NCI-H1417 treated with DMSO at 0.1 percent for 48 hours (cell line): ENCODE measurements around the gene EFEMP1.

Experiments used
- DNase-seq: peaks from one replicate; lab custom pipeline; 2025; lab: John Stamatoyannopoulos, UW

Gene EFEMP1

DNA sequence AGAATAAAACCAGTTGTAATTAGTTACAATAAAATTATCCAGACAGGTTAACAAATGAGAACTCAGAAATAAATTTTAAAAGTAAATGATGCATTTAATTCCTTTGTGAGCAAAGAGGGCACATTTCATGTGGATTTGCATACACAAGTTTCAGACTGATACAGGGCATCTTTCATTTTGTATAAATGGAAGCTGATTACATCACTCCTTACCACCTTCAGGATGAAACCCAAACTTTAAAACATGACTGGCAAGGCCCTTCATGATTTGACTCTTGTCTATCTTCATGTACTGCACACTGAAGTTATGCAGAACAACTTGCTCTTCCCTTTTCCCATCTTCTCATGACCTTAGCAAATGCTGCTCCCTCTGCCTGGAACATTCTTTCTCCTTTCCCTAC, 26.9 kb downstream of the EFEMP1 start:
- DNase-seq = no peak

- no peak for DNase-seq
Measured at GRCh38 chr2:55894720-55895119, 28.9 kb downstream of the EFEMP1 start.

DNA sequence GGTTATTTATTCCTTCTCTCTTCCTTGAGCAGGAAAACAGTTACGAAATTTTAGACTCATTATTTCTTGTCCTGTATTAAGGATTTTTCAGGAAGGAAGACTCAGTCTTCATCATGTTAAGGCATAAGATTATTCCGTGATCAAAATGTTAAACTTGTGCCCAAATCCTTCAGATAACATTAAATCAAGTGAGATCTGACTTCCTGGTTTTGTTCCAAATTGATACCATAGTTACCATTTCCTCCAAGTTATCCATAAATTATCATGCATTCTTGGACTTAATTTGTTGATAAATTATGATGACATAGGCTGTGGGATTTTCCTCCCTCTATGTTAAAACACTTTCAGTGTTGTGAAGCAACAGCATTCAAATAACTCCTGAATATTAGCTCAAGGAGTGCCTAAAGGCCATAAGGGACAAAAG, 31.9 kb downstream of the EFEMP1 start:
- DNase-seq = no peak

DNA sequence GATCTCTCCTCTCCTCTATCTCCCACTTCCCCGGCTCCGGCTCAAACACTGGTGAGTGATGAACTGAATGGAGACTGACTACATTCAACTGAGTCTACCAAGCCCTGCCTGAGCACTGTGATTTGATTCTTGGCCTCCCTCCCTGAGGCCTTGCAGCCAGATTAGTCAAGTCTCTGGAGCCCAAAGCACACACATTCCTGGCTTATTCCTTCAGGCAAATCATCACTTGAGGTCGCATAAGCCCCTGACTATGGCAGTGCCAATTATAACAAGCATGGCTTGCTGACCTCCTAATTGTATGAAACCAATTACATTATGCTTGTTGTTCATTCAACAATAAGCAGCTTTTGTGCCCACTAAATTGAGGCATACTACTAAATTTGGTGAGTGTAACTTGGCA, 34.6 kb downstream of the EFEMP1 start:
- no peak for DNase-seq

DNA sequence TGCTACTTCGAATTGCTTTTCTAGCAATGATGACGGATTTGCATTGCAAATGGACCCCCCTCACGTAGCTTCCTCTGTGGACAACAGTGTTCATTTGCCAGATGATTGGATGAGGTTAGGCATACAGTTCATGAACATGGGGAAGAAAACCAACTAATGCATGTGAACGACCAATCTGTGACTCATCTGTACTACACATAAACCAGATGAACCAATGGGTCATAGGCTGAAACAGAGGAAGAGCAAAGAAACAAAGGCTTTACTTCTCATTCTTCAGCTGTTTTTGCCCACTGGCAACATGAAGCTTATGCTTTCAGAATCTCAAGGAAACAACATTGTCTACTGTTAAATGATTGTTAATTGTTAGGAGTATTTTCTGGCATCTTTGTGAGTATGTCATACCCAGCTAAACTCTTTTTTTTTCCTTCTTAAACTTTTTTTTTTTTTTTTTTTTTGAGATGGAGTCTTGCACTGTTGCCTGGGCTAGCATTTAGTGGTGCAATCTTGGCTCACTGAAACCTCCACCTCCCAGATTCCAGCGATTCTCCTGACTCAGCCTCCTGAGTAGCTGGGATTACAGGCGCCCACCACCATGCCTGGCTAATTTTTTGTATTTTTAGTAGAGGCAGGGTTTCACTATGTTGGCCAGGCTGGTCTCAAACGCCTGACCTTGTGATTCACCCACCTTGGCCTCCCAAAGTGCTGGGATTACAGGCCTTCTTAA, 35.5 kb downstream of the EFEMP1 start:
- no peak for DNase-seq

- DNase-seq = no peak
Measured at GRCh38 chr2:55887351-55887750, 36.2 kb downstream of the EFEMP1 start.

- no peak for DNase-seq
Measured at GRCh38 chr2:55885944-55886281, 37.7 kb downstream of the EFEMP1 start.

GRCh38 chr2:55885127-55885943, 38.2 kb downstream of the EFEMP1 start:
- DNase-seq = no peak

DNA sequence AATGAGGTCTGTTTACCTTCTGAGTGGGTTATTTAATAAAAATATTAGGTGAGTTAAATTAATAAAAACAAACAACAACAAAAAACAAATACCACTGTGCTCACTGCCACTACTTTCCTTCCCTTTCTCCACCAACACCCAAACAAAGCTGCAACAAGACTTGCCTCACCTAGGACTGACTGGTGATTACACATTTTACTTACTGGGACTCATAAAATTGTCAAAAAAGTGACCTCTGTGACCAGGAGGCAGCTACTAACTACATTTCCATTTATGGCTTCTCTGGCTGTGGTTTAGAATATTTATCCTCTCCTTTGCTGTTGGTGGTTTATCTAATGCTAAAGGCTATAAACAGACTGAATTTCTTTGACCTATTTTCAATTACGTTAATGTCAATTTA, 39.8 kb downstream of the EFEMP1 start:
- no peak for DNase-seq

GRCh38 chr2:55883357-55883756, 40.2 kb downstream of the EFEMP1 start:
- DNase-seq = no peak

- DNase-seq = no peak
Measured at GRCh38 chr2:55882954-55883353, 40.6 kb downstream of the EFEMP1 start.

DNA sequence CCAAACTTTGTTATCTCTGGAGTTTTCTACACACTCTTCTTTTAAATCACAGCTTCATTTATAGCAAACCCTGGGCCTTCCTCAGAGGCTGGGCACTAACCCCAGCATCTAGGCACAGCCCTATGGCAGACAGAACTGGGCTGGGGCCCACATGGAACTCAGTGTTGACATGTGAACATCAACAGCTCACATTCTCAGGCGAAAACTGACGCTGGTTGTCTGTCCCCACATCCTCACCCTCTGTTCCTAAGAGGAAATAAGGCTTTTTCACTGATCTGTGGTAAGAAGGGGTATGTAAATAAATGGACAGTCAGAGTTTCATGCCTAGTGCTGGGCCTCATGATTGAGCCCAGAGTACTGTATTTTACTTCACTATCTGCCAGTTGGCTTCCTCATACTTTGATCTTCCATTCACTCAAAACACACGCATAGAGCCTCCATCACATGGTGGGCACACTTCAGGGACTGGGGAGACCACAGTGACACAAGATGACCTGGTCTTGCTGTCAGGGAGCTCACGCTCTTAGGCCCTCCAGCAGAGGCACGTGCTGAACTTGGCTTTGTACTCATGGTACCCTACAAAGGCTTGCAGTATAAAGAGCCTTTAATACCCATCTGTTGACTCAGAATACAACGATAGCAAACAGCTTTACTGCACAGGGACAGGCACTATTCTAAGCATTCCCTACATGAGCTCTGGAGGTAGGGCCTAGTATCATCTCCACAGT, 43.0 kb downstream of the EFEMP1 start:
- DNase-seq = no peak

DNA sequence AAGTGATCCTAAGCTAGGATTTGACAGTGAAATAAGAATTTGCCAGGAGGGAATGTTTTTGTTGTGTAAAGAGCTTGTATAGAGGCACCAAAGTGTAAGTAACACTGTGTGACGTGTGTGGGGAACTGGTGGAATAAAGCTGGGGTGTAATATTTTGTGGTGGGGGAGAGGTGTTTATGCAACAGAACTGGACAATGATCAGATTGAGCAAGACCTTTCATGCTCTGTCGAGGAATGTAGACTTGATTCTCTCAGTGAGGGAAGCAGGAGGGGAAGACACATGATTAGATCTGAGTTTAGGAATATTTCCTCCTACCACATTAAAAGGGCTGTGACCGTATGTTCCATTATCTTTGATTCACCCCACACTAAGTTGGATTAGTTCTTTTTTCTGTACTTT, 43.6 kb downstream of the EFEMP1 start:
- DNase-seq = no peak

GRCh38 chr2:55877087-55877436, 46.5 kb downstream of the EFEMP1 start:
- no peak for DNase-seq

GRCh38 chr2:55876429-55877086, 47.0 kb downstream of the EFEMP1 start:
- no peak for DNase-seq

DNA sequence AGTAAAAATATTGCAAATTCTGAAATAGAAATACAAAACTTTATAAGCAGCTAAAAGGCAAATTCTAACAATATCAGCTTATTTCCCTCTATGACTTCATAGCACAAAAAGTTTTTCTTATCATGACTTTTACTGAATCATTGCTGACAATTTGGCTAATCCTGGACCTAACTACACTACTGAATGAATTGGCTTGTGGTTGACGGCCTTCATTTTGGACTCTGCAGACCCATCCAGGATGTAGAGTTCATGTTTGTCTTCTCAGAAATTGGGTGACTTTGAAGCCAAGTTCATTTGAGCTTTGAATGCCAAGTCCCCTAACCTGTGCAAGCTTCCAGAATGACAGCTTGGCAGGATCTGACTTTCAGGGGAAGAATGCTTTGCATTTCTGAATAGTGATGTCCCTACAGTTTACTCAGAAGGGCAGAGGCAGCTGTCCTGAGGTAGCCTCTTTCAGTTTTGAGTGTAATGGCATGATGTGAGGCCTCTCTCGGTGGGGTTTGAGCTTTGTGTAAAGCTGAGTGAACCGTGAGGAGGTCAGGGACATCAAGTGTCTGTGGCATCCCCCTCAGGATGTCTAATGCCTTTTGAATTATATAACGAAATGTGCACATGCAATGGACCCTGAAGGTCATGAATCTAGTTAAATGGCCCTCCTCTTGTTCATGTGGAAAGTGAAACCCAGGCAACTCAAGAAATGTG, 48.0 kb downstream of the EFEMP1 start:
- no peak for DNase-seq

GRCh38 chr2:55874338-55874737, 49.2 kb downstream of the EFEMP1 start:
- no peak for DNase-seq

DNA sequence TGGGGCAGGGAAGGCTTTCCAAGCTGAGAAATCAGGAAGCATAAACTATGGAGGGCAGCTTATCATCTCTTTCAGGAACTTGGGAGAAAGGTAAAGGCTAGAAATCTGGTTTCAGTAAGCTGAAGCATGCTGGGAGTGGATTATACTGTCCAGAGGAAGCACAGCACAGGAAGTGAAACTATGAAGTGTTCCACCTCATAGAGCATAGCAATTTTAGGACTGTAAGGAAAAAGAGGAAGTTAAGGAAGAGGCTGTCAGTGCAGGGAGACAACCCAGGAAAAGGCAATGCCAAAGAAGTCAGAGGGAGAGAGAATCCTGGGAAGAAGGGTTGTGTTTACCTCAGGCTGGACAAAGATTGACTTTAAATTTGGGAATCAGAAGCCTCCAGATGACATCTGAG, 51.9 kb downstream of the EFEMP1 start:
- no peak for DNase-seq

- DNase-seq = no peak
Measured at GRCh38 chr2:55869637-55870325, 53.8 kb downstream of the EFEMP1 start.

DNA sequence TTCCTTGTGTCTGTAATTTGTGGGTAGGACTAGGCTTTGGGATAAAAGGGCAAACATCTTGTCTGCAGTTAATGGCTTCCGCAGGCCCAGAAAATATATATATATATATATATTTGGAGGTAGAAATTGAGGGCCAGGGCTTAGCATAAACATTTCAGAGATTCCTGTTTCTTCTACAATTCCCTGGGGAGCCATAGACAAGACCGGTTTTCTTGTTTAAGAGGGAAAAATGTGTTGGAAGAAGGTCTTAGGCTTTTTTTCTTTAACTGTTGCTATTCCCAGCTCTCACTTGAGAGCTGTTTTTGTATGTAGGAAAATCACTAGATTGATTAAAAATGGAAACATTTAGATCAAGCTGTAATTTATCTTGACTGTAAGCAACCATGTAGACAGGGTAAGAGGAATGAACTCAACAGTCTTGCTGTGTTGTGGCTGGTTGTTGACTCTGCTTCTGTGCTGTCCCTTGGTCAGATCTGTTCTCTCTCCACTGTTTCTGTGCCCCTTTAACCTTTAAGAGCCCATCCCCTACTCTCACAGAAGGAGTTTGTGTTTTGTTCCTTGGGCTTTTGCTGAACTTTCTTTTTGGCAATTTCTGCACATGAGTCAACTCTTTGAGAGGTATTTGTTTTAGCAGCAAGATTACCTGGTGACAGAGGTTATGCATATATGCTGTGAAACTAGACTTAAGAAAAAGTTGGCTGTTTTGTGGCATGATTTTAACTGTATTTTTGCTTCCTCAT, 58.3 kb downstream of the EFEMP1 start:
- DNase-seq = no peak
